ENCODE measurements around the gene ZNF280B. TPM values are rescaled to one million over a fixed set of nuclear protein-coding genes. Genes with fewer than 3 reads are reported as not detected.
"Not testable (repeated sequence)": the region's sequence is repeated elsewhere in the genome, so short reads cannot be mapped to it uniquely, and the experiment has no call there.

The ZNF280B gene
- total and polyA plus RNA-seq, 7 experiments from 2014 or later, result 2.1 to 3.6 (median 2.3) TPM

GRCh38 chr22:22520020-22520656 is 11.6 kb upstream of the ZNF280B start, which contains the start of gene ZNF280A:
ZNF280A (minus strand) TSS chr22:22520270; CDS start chr22:22515630, 4,640 bp downstream.
- no peaks in the 10 kb centered on the region for H3K4me1 Mint-ChIP-seq
- no peak within 1 kb of the TSS for H3K4me3 ChIP-seq (ENCODE audit: low read length)
- intact Hi-C loops (cut with micrococcal nuclease), result no loop called here
- DNase-seq (no peak), ATAC-seq (no peak)
- H3K4me3 Mint-ChIP-seq, result no peak within 1 kb of the TSS
- ChIA-PET POLR2A (no interaction called here), CTCF (no interaction called here)
- no peaks in the 10 kb centered on the region for H3K9me3 ChIP-seq (ENCODE audit: control insufficient read depth in 2 of 3, low read length in 3 of 3)
- peaks cover 0 to 5% (median 0%) of the 10 kb centered on the region in 5 donors for H3K36me3 Mint-ChIP-seq
- no peaks in the 10 kb centered on the region for H3K9me3 Mint-ChIP-seq
- no peaks in the 10 kb centered on the region for H3K27me3 ChIP-seq (ENCODE audit: control insufficient read depth in 2 of 2, insufficient read depth in 2 of 2, low read length in 2 of 2)
- H3K27me3 Mint-ChIP-seq, result peaks cover 17 to 40% (median 25%) of the 10 kb centered on the region in 5 donors
- H3K27ac Mint-ChIP-seq, result no peak within 1 kb of the TSS
- no peaks in the 10 kb centered on the region for H3K36me3 ChIP-seq (ENCODE audit: control insufficient read depth in 2 of 3, insufficient read depth in 3 of 3, low read length in 3 of 3)
- no peak within 1 kb of the TSS for H3K27ac ChIP-seq (ENCODE audit: low read depth, low read length)
- no peaks in the 10 kb centered on the region for H3K4me1 ChIP-seq (ENCODE audit: control insufficient read depth in 2 of 2, insufficient read depth in 2 of 2, low read length in 2 of 2)

GRCh38 chr22:22519591-22519990 is 11.0 kb upstream of the ZNF280B start:
- no peak overlapping the region for H3K27ac ChIP-seq (ENCODE audit: low read depth, low read length)

GRCh38 chr22:22516992-22517391 is 8.4 kb upstream of the ZNF280B start:
- no peak overlapping the region for H3K4me3 ChIP-seq (ENCODE audit: low read length)
- POLR2A ChIA-PET, result no interaction called here
- H3K9me3 ChIP-seq (ENCODE audit: control insufficient read depth in 2 of 3, low read length in 3 of 3), result no peaks in the 10 kb centered on the region
- ATAC-seq, result no peak
- H3K27me3 ChIP-seq (ENCODE audit: control insufficient read depth in 2 of 2, insufficient read depth in 2 of 2, low read length in 2 of 2), result no peaks in the 10 kb centered on the region
- no peak overlapping the region for H3K4me3 Mint-ChIP-seq
- no peaks in the 10 kb centered on the region for H3K4me1 ChIP-seq (ENCODE audit: control insufficient read depth in 2 of 2, insufficient read depth in 2 of 2, low read length in 2 of 2)
- no peak overlapping the region for H3K27ac Mint-ChIP-seq
- intact Hi-C loops (cut with micrococcal nuclease), result no loop called here
- H3K36me3 Mint-ChIP-seq, result peaks cover 0 to 5% (median 0%) of the 10 kb centered on the region in 5 donors
- H3K27ac ChIP-seq (ENCODE audit: low read depth, low read length), result no peak overlapping the region
- peaks cover 25 to 48% (median 30%) of the 10 kb centered on the region in 5 donors for H3K27me3 Mint-ChIP-seq
- CTCF ChIA-PET, result no interaction called here
- no peaks in the 10 kb centered on the region for H3K36me3 ChIP-seq (ENCODE audit: control insufficient read depth in 2 of 3, insufficient read depth in 3 of 3, low read length in 3 of 3)
- no peak for DNase-seq
- H3K9me3 Mint-ChIP-seq, result no peaks in the 10 kb centered on the region
- no peaks in the 10 kb centered on the region for H3K4me1 Mint-ChIP-seq

More at GRCh38 chr22:22519591-22519990, 11.0 kb upstream of the ZNF280B start:
- CTCF ChIA-PET, result no interaction called here
- Histone ChIP-seq H3K4me3 (ENCODE audit: low read length) (no peak overlapping the region), H3K4me1 (ENCODE audit: control insufficient read depth in 2 of 2, insufficient read depth in 2 of 2, low read length in 2 of 2) (no peaks in the 10 kb centered on the region), H3K9me3 (ENCODE audit: control insufficient read depth in 2 of 3, low read length in 3 of 3) (no peaks in the 10 kb centered on the region), H3K36me3 (ENCODE audit: control insufficient read depth in 2 of 3, insufficient read depth in 3 of 3, low read length in 3 of 3) (no peaks in the 10 kb centered on the region), H3K27me3 (ENCODE audit: control insufficient read depth in 2 of 2, insufficient read depth in 2 of 2, low read length in 2 of 2) (no peaks in the 10 kb centered on the region)
- H3K9me3 Mint-ChIP-seq, result no peaks in the 10 kb centered on the region
- POLR2A ChIA-PET, result no interaction called here
- no peak for DNase-seq
- H3K4me1 Mint-ChIP-seq, result no peaks in the 10 kb centered on the region
- intact Hi-C loops (cut with micrococcal nuclease), result no loop called here
- H3K4me3 Mint-ChIP-seq, result no peak overlapping the region
- peaks cover 21 to 40% (median 25%) of the 10 kb centered on the region in 5 donors for H3K27me3 Mint-ChIP-seq
- ATAC-seq, result no peak
- no peak overlapping the region for H3K27ac Mint-ChIP-seq
- H3K36me3 Mint-ChIP-seq, result peaks cover 0 to 5% (median 0%) of the 10 kb centered on the region in 5 donors

- no peaks in the 10 kb centered on the region for H3K27me3 ChIP-seq (ENCODE audit: control insufficient read depth in 2 of 2, insufficient read depth in 2 of 2, low read length in 2 of 2)
- H3K27ac ChIP-seq (ENCODE audit: low read depth, low read length), result no peak overlapping the region
- H3K4me3 ChIP-seq (ENCODE audit: low read length), result no peak overlapping the region
- Mint-ChIP-seq H3K4me1 (no peaks in the 10 kb centered on the region), H3K4me3 (no peak overlapping the region), H3K36me3 (peaks cover 0 to 5% (median 2%) of the 10 kb centered on the region in 5 donors), H3K27ac (no peak overlapping the region), H3K27me3 (peaks cover 21 to 49% (median 30%) of the 10 kb centered on the region in 5 donors), H3K9me3 (peaks cover 0 to 8% (median 3%) of the 10 kb centered on the region in 11 donors)
- no peak for ATAC-seq
- ChIA-PET POLR2A (no interaction called here), CTCF (no interaction called here)
- H3K9me3 ChIP-seq (ENCODE audit: control insufficient read depth in 2 of 3, low read length in 3 of 3), result no peaks in the 10 kb centered on the region
- H3K4me1 ChIP-seq (ENCODE audit: control insufficient read depth in 2 of 2, insufficient read depth in 2 of 2, low read length in 2 of 2), result no peaks in the 10 kb centered on the region
- intact Hi-C loops (cut with micrococcal nuclease), result no loop called here
- no peaks in the 10 kb centered on the region for H3K36me3 ChIP-seq (ENCODE audit: control insufficient read depth in 2 of 3, insufficient read depth in 3 of 3, low read length in 3 of 3)
- no peak for DNase-seq
Measured at GRCh38 chr22:22515890-22516289, 7.3 kb upstream of the ZNF280B start.

GRCh38 chr22:22514431-22514830 is 5.9 kb upstream of the ZNF280B start:
- H3K4me1 Mint-ChIP-seq; H3K36me3 ChIP-seq (ENCODE audit: control insufficient read depth in 2 of 3, insufficient read depth in 3 of 3, low read length in 3 of 3); H3K4me3 Mint-ChIP-seq; H3K9me3 ChIP-seq (ENCODE audit: control insufficient read depth in 2 of 3, low read length in 3 of 3); H3K4me3 ChIP-seq (ENCODE audit: low read length); H3K4me1 ChIP-seq (ENCODE audit: control insufficient read depth in 2 of 2, insufficient read depth in 2 of 2, low read length in 2 of 2); DNase-seq; POLR2A ChIA-PET; H3K27ac Mint-ChIP-seq; H3K27me3 ChIP-seq (ENCODE audit: control insufficient read depth in 2 of 2, insufficient read depth in 2 of 2, low read length in 2 of 2); ATAC-seq; H3K36me3 Mint-ChIP-seq; H3K27ac ChIP-seq (ENCODE audit: low read depth, low read length); CTCF ChIA-PET; intact Hi-C loops (cut with micrococcal nuclease): not testable (repeated sequence)
- Mint-ChIP-seq H3K9me3 (peaks cover 0 to 17% (median 5%) of the 10 kb centered on the region in 11 donors), H3K27me3 (peaks cover 17 to 47% (median 28%) of the 10 kb centered on the region in 5 donors)

GRCh38 chr22:22513619-22514018 is 5.1 kb upstream of the ZNF280B start:
- CTCF ChIA-PET, result interaction anchor here (0.7 kb wide), 1 partner anchor 75 kb away, joined by 3 read pairs; no protein-coding TSS in a partner anchor
- H3K27me3 Mint-ChIP-seq, result peaks cover 17 to 44% (median 26%) of the 10 kb centered on the region in 5 donors
- intact Hi-C loops (cut with micrococcal nuclease), result no loop called here

GRCh38 chr22:22512951-22513350 is 4.4 kb upstream of the ZNF280B start:
- H3K36me3 ChIP-seq (ENCODE audit: control insufficient read depth in 2 of 3, insufficient read depth in 3 of 3, low read length in 3 of 3), result no peaks in the 10 kb centered on the region
- Mint-ChIP-seq H3K4me1 (peaks cover 1 to 5% (median 4%) of the 10 kb centered on the region in 7 donors), H3K9me3 (peaks cover 0 to 24% (median 5%) of the 10 kb centered on the region in 11 donors), H3K27me3 (peaks cover 17 to 44% (median 26%) of the 10 kb centered on the region in 5 donors), H3K36me3 (peaks cover 0 to 7% (median 3%) of the 10 kb centered on the region in 5 donors), H3K4me3 (no peak overlapping the region), H3K27ac (no peak overlapping the region)
- ATAC-seq, result no peak
- peaks cover 0 to 9% of the 10 kb centered on the region in 2 donors for H3K4me1 ChIP-seq (ENCODE audit: control insufficient read depth in 2 of 2, insufficient read depth in 2 of 2, low read length in 2 of 2)
- DNase-seq, result no peak
- ChIA-PET POLR2A (no interaction called here), CTCF (no interaction called here)
- intact Hi-C loops (cut with micrococcal nuclease), result no loop called here
- H3K4me3 ChIP-seq (ENCODE audit: low read length), result no peak overlapping the region
- H3K27me3 ChIP-seq (ENCODE audit: control insufficient read depth in 2 of 2, insufficient read depth in 2 of 2, low read length in 2 of 2), result no peaks in the 10 kb centered on the region
- H3K27ac ChIP-seq (ENCODE audit: low read depth, low read length), result no peak overlapping the region
- peaks cover 0 to 5% (median 0%) of the 10 kb centered on the region in 3 experiments for H3K9me3 ChIP-seq (ENCODE audit: control insufficient read depth in 2 of 3, low read length in 3 of 3)

More at GRCh38 chr22:22513619-22514018, 5.1 kb upstream of the ZNF280B start:
- peaks cover 0 to 8% of the 10 kb centered on the region in 2 donors for H3K4me1 ChIP-seq (ENCODE audit: control insufficient read depth in 2 of 2, insufficient read depth in 2 of 2, low read length in 2 of 2)
- no peak overlapping the region for H3K4me3 ChIP-seq (ENCODE audit: low read length)
- no peaks in the 10 kb centered on the region for H3K36me3 ChIP-seq (ENCODE audit: control insufficient read depth in 2 of 3, insufficient read depth in 3 of 3, low read length in 3 of 3)
- peaks cover 0 to 5% (median 0%) of the 10 kb centered on the region in 3 experiments for H3K9me3 ChIP-seq (ENCODE audit: control insufficient read depth in 2 of 3, low read length in 3 of 3)
- peaks cover 0 to 23% (median 5%) of the 10 kb centered on the region in 11 donors for H3K9me3 Mint-ChIP-seq
- H3K36me3 Mint-ChIP-seq, result peaks cover 0 to 6% (median 3%) of the 10 kb centered on the region in 5 donors
- H3K27ac Mint-ChIP-seq, result no peak overlapping the region
- no peak overlapping the region for H3K4me3 Mint-ChIP-seq
- no peak overlapping the region for H3K27ac ChIP-seq (ENCODE audit: low read depth, low read length)
- peaks cover 0 to 4% (median 2%) of the 10 kb centered on the region in 7 donors for H3K4me1 Mint-ChIP-seq
- POLR2A ChIA-PET, result no interaction called here
- ATAC-seq, result no peak
- no peaks in the 10 kb centered on the region for H3K27me3 ChIP-seq (ENCODE audit: control insufficient read depth in 2 of 2, insufficient read depth in 2 of 2, low read length in 2 of 2)
- DNase-seq, result no peak
